Effector CD4-positive, alpha-beta T cell (primary cell): Measurements from ENCODE around the gene PALM3.

Experiments
- DNase-seq: peaks from one replicate; pipeline ENCODE4 v3.0.0-alpha.2; 2020

PALM3 gene

DNA sequence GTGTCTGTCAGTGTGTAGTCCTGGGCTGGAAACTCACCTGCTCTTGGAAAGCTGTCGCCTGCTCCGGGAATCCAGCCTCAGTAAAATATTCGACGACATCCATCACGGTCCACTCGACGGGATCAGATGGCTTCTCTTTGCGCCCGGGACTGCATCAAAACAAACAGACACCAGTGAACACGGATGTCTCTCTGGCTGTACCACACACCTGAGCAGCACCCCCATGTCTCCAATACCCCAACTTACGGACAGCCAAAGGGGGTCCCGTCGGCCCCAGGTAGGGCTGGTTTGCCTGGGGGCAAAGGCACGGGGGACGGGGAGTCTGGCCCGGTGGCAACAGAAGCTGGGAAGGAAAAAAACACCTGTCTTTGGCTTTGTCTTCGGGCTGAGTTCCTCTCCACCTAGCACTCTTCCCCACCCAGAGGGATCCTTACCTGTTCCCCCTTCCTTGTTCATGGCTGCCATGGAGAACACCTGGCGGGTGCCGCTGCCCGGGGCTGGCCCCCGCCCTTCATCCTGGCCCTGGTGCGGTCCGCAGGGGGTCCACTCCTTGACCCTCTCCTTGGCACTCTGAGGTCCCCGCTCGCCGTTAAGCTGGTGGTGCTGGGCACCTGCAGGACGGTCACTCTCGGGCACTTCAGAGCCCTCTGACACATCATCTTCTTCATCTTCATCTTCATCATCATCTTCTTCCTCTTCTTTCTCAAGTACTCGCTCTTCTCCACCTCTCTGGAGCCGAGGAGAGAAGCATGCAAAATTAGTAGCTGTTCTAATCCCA is 26.9 kb upstream of the PALM3 start:
- no peak for DNase-seq

DNA sequence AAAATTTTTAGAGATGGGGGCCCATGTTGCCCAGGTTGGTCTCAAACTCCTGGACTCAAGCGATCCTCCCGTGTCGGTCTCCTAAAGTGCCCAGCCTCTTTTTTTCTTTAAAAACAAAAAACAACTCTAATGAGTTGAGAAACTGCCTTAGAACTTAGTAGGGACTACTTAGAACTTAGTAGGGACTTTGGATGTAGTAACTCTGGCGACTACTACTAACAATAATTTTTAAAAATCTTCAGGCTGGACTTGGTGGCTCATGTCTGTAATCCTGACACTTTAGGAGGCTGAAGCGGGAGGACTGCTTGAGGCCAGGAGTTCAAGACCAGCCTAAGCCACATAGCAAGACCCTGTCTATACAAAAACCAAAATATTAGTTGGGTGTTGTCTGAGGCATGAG is 24.2 kb upstream of the PALM3 start:
- DNase-seq: no peak

- no peak for DNase-seq
Measured at GRCh38 chr19:14085309-14085995, 23.6 kb upstream of the PALM3 start, which contains the start of gene C19orf67. Gene C19orf67 (minus strand): TSS chr19:14085783. CDS start chr19:14085627, 156 bp downstream.

DNA sequence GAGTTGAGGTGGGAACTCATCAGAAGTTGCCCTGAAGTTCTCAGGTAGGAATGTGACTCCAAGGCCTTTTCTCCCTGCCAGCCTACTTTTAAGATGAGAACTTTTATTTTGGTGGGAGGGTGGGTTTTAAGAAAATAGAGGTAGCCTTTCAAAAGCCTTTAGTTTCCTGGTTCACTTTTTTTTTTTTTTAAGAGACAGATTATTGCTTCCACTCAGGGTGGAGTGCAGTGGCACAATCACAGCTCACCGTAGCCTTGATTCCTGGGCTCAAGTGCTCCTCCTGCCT is 20.7 kb upstream of the PALM3 start:
- DNase-seq: no peak

DNA sequence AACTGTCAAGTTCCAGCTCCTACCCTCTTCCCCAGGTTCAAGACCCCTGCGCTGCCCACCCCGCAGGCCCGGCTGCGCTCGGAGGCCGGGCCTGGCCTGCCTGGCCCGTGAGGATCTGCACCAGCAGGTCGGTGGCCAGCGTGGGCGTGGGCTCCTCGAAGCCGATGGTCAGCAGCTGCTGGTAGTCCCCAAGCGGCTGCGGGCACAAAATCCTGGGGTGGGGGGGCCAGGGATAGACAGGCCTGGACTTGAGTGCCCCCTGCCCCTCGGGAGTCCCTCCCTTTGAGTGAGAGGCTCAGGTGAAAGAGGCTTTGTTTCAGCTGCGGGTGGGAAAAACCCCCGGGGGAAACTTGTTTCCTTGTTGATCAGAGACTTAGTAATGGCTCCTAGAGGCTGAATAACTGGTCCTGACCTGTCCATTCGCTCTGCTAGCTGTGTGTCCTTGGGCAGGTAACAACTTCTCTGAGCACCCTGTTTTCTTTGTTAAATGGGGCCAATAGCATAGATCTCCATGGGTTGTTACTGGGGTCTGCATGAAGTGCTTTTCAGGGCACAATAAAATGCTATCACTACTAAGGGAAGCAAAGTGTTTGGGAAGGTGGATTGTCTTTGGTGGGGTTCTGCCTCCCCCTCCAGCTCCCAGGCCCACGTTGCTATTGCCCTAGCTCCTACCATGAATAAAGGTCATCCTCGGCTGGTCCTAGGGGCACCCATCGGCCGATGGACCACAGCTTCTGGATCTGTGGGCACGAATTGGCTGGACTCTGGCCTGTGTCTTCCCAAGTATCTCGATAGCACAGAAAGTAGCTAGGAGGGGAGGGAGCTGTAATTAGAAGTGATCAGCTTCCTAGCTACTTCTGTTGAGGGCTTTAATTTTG is 20.2 kb upstream of the PALM3 start:
- no peak for DNase-seq

DNA sequence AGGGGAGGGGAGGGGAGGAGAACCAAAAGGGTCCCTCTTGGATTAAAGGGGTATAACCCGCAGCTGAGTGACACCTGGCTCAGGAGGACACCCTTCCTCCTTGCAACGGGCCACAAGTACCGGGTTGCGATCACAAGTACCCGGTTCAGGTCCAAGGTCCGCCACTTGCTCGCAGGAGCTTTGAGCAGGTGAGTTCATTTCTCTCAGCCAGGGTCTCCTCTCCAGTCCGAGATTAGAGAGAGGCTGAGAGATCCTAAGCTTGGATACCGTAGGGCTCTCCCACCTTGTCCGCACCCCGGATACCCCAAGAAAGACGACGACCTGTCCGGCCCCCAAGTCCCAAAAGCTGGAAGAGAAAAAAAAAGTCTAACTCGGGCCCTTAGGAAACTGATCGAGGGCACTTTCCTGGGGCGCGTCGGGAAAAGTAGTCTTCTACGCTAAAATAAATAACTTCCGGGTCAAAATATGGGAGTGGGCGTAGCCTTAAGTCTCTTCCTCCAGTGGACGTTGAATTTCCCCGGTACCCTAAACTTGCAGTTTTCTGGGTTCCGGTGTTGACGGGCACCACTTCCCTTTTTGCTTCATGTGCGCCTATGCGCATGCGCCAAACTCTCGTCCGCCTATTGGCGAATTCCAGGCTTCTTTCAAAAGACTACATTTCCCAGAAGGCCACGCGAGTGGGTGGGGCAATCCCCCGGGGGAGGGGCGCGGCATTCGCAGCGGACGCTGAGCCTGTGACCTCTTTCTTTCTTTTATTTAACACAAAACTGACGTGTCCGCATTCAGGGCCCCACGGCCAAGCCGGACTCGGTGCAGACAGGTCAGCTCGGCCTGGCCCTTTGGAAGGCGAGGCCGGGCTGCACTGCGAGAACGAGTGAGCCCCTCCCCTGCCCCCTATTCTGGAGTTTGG is 19.3 kb upstream of the PALM3 start:
- peak; percentile 100 for DNase-seq

DNA sequence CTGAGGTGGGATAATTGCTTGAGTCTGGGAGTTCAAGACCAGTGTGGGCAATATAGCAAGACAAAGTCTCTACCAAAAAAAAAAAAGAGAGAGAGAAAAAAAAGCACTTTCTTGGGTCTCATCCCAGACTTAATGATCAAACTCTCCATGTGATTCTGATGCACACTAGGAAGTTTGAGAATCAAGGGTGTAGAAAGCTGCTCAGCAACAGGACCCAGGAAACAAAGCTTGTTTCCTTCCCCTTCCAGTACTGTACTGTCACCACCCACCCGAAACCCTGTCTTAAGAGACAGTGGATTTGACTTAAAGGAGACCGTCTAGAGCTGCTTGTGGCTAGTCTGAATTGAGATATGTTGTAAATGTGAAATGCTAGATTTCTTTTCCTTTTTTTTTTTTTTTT is 16.5 kb upstream of the PALM3 start:
- DNase-seq: no peak

DNA sequence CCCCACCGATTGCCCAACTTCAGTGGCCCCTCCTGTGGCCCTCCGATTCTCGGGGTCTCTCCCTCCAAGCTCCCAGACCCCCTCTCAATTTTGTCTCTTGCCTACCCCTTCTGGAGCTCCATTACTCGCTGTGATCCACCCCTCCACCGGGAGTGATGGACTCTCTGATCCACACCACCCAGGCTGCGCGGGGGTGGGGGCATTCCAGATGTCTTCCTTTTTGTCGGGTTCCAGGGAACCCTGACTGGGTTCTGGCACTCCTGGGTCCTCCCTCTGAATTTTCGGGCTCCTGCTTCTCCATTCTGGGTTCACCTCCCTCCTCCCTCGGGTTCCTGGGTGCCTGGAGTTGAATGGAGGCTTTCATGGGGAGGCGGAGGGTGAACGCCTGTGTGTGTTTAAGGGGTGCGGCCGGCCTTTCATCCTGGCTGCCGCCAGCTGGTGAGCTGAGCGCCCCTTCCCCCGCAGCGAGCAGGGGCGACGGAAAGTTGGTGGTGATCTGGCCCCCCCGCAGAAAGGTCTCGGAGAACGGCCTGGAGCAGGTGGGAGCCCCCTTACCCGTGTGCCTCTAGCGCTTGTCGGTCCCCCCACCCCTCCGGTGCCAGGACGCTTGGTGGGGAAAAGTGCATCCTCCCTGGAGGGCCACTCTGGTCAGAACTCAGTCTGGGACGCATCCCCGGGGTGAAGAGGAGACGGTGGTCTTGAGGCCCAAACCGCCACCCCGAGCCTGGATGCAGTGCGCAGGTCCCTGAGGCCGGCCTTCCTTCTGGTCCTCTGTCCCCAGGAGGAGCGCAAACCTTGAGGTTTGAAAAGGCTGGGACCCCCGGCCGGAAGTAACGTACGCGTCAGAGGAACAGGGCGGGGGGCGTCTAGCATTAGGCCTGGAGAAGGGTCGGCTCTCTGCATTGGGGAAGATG is 12.3 kb upstream of the PALM3 start:
- DNase-seq: no peak

- peak; percentile 64 for DNase-seq
Measured at GRCh38 chr19:14073261-14073924, 11.5 kb upstream of the PALM3 start.

DNA sequence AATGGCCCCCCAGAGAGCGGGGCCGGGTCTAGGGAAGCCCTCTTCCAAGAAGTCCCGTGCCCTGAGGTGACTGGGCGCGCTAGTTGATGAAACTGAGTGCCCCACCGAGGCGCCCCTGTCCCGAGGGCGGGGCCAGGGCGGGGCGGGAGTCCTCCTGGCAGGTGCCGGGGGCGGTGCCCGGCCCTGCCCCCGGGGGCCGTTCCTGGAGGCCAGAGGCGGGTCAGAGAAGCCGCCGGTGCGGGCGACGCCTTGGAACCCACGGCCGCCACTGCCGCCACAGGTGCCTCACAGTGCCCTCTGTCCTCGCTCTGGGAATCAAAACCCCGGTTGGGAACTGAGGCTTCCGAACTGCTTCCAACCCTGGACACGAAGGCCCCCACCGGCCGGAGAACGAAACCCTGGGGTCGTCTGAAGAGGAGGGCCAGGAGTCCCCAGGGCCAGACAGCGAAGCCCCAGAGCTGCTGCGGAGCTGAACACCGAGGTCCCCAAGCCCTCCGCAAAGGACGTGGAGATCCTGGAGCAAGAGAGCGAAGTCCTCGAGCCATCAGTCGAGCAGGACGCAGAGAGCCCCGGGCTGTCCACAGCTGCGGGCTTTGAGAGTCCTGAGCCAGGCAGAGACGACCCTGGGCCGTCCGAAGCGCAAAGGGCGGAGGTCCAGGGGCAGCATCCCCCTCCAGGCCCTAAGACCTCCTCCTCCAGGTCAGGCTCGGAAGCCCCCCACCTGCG is 10.8 kb upstream of the PALM3 start, which contains the start of gene MISP3:
TSS of gene MISP3 (plus strand) at position 252 of the 726 bp plus-strand sequence. CDS start 524 bp downstream, outside the sequence.
- no peak for DNase-seq

DNA sequence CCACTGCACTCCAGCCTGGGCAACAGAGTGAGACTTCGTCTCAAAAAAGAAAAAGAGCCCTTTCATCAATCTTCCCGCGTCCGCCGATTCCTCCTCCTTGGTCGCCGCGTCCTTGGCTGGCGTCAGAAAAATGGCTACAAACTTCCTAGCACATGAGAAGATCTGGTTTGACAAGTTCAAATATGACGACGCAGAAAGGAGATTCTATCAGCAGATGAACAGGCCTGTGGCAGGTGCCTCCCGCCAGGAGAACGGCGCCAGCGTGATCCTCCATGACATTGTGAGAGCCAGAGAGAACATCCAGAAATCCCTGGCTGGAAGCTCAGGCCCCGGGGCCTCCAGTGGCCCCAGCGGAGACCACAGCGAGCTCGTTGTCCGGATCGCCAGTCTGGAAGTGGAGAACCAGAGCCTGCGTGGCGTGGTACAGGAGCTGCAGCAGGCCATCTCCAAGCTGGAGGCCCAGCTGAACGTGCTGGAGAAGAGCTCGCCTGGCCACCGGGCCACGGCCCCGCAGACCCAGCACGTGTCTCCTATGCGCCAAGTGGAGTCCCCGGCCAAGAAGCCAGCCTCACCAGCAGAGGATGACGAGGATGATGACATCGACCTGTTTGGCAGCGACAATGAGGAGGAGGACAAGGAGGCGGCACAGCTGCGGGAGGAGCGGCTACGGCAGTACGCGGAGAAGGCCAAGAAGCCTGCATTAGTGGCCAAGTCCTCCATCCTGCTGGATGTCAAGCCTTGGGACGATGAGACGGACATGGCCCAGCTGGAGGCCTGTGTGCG is 8.6 kb upstream of the PALM3 start:
- DNase-seq: no peak

DNA sequence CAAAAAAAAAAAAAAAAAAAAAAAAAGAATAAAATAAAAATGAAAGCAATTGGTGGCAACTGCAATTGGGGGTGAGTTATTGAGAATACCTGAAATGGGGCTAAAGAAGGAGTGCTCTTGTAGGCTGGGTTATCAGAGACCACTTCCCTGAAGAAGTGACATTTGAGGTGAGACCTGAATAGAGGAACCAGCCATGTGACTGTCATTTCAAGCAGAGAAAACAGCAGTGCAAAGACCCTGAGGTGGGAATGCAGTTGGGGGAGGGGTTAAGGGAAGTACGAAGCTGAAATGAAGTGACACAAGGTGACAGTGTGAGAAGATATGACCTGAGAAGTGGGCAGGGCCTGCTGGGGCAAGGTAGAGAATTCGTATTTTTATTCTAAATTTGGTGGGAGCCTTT is 4.3 kb upstream of the PALM3 start:
- no peak for DNase-seq

GRCh38 chr19:14063105-14063504 is 1.2 kb upstream of the PALM3 start:
- DNase-seq: no peak

- DNase-seq: no peak
Measured at GRCh38 chr19:14062558-14062855, 631 bp upstream of the PALM3 start.

DNA sequence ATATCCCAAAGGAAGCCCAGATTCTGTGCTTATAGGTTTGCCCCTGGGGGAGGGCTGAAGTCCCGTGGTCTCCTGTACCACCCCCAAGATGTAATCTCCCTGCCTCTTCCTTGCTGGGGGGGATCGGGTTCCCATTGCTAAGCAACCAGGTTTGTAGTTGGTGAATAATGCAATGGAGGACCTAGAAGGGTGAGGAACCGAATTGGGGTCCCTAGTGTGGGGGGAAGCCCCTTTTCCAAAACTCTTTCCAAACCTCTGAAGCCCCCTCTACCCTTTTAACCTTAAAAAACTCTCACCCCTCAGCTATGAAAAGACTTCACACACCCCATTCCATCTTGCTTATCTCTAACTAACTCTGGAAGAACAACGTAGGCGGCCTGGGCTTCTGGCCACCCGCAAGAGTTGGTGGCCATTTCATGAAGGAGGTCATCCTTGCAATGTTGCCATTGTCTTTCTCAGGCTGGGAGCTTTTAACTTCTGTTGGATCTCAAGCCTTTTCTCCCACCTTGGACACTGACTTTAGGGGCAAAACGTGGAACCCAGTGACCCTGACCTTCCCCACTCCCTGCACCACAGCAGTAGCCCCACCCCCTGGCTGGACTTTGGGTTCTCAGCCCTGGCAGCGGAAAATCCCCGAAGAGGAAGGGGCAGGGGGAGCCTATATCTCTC is 661 bp downstream of the PALM3 start:
- DNase-seq: no peak

DNA sequence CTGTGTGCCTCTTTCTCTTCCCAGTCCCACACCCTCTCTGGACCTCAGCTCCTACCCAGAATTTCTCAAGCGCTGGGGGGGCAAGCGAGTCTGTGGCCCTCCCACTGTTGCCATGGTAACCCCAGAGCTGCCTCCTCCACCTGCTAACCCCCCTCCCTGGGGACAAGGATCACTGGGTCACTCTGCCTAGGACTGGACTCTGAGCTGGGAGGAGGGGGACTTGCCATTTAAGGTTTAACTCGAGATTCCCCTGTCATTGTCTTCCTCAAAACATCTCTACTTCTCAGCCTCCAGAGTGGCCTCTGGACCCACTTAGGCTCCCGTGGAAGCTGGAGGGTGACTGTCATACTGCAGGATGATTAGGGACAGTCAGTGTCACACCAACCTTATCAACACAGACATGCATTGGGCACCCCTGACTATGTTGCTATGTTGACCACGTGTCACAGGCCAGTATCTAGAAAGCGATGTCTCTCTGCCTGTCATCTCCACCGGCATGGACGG is 2.2 kb downstream of the PALM3 start:
- DNase-seq: no peak

- DNase-seq: peak; percentile 43
Measured at GRCh38 chr19:14059093-14059480, 2.8 kb downstream of the PALM3 start.
